Prostate gland (tissue), 2 donors: ENCODE results near the gene ATXN1. TPM values are rescaled to one million over a fixed set of nuclear protein-coding genes. Genes with fewer than 3 reads are reported as not detected.
A peak's percentile ranks its signal among the peaks of the same experiment; 100 is the strongest.

Source experiments
- DNase-seq: peaks from one replicate; pipeline ENCODE4 v3.0.0-alpha.2; 2019; ENCODE audit warnings: low spot score
- H3K27ac ChIP-seq, 2 donors: fragments of 200-600 bp; sonication (generic); 2 replicates each; pipeline ENCODE4 v1.5.1; 2017 to 2019
- H3K27me3 ChIP-seq: fragments of 200-600 bp; sonication (generic); replicated peaks from 2 replicates; pipeline ENCODE4 v1.5.1; 2019; ENCODE audit not compliant: insufficient read depth
- H3K36me3 ChIP-seq, 2 donors: fragments of 200-600 bp; sonication (generic); 1 replicate in 1 of 2; 2 replicates in 1 of 2; pipeline versions ENCODE4 v1.5.1 to v1.8.1; 2017 to 2019
- H3K4me1 ChIP-seq: fragments of 200-600 bp; sonication (generic); replicated peaks from 2 replicates; pipeline ENCODE4 v1.5.1; 2019
- H3K4me3 ChIP-seq, 2 donors: fragments of 200-600 bp; sonication (generic); 2 replicates each; pipeline ENCODE4 v1.5.1; 2017 to 2019
- H3K9me3 ChIP-seq: fragments of 200-600 bp; sonication (generic); 2 replicates; pipeline ENCODE4 v1.5.1; 2017
- POLR2A ChIP-seq: fragments of 450-650 bp; IDR thresholded peaks from one replicate; pipeline ENCODE4 v1.6.1; 2016; ENCODE audit warnings: antibody characterized with exemption, mild to moderate bottlenecking
- POLR2AphosphoS5 ChIP-seq: sonication (generic); formaldehyde crosslinking; IDR thresholded peaks from one replicate; pipeline ENCODE4 v1.6.1; 2017; ENCODE audit warnings: antibody characterized with exemption
- WGBS: methylation state at CpG from one replicate; pipeline ENCODE4 v1.1.5; 2018; 5-methylcytosine and 5-hydroxymethylcytosine counted together
- intact Hi-C: fragments of 100-400 bp; cut with DNase I; formaldehyde crosslinking; loops from one replicate; pipeline ENCODE4 v1.14.2; 2022
- total RNA-seq, 2 donors: library from RNA; depleted of rRNA; stranded (reverse); fragments of >200 nt; gene quantifications; one replicate each; pipeline ENCODE4 v1.1.0, GENCODE V29; 2016
- TF ChIP-seq, protein P1 (sequence below), 4 experiments: fragments of 200-600 bp in 2 of 4; fragments of 450-650 bp in 2 of 4; sonication (generic) in 2 of 4; IDR thresholded peaks; 1 replicate in 3 of 4; 2 replicates in 1 of 4; pipeline ENCODE4 v1.5.1; 2016 to 2019; ENCODE audit warnings: antibody characterized with exemption in 4 of 4, mild to moderate bottlenecking in 2 of 4, moderate library complexity in 2 of 4

ATXN1 gene
- total RNA-seq, 2 donors from 2014 or later: 28.5 to 89.0 TPM

DNA sequence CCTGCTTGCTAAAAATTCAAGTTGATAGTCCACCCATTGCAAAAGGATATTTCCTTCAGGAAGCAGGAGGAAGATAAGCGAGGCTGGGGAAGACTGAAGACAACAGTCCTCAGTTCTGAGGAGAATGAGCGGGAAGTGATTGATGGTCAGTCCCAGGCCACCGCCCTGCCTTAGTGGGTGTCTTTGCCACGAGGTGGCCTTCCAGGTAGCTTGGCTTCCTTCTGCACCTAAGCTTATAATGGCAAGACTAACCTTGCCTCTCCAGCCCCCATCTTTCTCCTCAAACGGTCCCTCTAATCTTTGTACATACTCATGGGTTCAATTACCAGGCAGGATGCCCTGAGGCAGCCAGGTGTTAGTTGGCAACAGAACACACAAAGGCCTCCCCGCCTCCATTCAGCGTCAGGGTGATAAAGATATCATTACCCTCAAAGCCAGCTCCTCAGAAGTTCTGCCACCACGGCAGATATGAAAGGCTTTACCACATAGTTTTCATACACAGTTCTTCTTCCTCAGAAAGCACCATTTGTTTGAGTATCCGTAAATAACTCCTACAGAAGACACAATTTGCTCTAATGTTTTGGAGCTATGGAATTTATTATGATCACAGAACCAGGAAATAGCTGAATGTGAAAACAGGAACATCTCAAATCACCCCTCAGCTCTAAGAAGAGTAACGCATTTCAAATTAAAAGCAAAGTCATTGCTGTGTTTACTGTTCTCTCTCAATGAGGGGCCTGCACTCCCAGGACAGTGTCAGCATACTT lies 249.4 kb downstream of the ATXN1 start:
- intact Hi-C loops: loop anchor here (2.0 to 10.0 kb wide), 3 partner anchors 251 to 573 kb away; no protein-coding TSS in a partner anchor
- TF ChIP-seq POLR2A (no peak), POLR2AphosphoS5 (no peak)
- TF ChIP-seq, protein P1, sequence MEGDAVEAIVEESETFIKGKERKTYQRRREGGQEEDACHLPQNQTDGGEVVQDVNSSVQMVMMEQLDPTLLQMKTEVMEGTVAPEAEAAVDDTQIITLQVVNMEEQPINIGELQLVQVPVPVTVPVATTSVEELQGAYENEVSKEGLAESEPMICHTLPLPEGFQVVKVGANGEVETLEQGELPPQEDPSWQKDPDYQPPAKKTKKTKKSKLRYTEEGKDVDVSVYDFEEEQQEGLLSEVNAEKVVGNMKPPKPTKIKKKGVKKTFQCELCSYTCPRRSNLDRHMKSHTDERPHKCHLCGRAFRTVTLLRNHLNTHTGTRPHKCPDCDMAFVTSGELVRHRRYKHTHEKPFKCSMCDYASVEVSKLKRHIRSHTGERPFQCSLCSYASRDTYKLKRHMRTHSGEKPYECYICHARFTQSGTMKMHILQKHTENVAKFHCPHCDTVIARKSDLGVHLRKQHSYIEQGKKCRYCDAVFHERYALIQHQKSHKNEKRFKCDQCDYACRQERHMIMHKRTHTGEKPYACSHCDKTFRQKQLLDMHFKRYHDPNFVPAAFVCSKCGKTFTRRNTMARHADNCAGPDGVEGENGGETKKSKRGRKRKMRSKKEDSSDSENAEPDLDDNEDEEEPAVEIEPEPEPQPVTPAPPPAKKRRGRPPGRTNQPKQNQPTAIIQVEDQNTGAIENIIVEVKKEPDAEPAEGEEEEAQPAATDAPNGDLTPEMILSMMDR (IDR thresholded peaks at IDR 0.05): no peak
- peak overlapping the region in 1 of 2 donors; percentile 36 for H3K27ac ChIP-seq
- DNase-seq: no peak
- no peaks in the 10 kb centered on the region for H3K9me3 ChIP-seq
- WGBS: 41% methylated on average over 10 of the region's 10 CpGs
- H3K27me3 ChIP-seq: no peaks in the 10 kb centered on the region
- no peaks in the 10 kb centered on the region for H3K36me3 ChIP-seq
- peaks cover 8% of the 10 kb centered on the region for H3K4me1 ChIP-seq
- no peak overlapping the region for H3K4me3 ChIP-seq

DNA sequence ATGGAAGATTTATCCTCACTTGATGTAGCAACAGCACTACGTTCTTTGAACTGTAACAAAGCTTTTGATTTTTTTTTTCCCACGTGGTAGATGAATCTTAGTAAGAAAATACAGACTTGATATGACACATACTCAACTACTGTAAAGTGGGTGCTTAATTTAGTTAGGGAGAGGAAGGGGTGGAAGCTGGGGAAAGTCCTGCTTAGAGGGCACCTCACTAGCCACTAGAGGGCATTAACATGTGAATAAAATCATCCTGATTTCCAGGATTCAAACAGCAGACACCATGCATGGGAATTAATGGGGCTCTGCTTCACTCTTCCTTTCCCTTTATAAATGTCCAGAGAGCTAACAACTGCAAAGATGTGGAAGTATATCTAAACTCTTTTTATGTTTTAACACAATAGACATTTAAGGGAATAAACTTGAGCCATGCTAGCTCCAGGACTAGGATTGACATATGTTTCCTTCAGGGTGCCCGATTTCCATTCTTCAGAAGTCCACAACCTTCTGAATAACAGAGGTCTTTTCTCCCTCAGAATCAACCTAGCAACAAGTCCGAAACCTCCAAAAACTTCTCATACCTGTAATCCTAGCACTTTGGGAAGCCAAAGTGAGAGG lies 250.1 kb downstream of the ATXN1 start:
- intact Hi-C loops: loop anchor here (2.0 to 10.0 kb wide), 3 partner anchors 252 to 574 kb away; no protein-coding TSS in a partner anchor
- 47% methylated on average over 4 of the region's 4 CpGs for WGBS
- no peak for DNase-seq
- peaks cover 8% of the 10 kb centered on the region for H3K4me1 ChIP-seq
- TF ChIP-seq POLR2A: no peak
- TF ChIP-seq, protein P1 (IDR thresholded peaks at IDR 0.05): peak in 3 of 4 experiments; percentile 47 to 57 (median 54)
- no peak for TF ChIP-seq POLR2AphosphoS5
- H3K27ac ChIP-seq: no peak overlapping the region
- no peak overlapping the region for H3K4me3 ChIP-seq
- no peaks in the 10 kb centered on the region for H3K36me3 ChIP-seq
- H3K27me3 ChIP-seq: no peaks in the 10 kb centered on the region
- no peaks in the 10 kb centered on the region for H3K9me3 ChIP-seq

DNA sequence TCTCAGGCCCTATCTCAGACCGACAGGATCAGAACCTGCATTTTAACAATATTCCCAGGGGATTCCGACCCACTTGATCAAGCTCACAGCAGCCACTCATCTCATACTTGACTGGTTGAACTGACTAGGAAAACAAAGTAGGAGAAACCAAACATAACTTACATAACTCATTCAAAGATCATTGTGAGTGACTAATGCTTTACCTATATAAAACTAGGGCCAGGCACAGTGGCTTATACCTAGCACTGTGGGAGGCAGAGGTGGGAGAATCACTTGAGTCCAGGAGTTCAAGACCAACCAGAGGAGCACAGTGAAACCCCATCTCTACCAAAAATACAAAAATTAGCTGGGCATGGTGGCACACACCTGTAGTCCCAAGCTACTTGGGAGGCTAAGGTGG lies 251.0 kb downstream of the ATXN1 start:
- H3K4me3 ChIP-seq: no peak overlapping the region
- intact Hi-C loops: loop anchor here (2.0 to 10.0 kb wide), 3 partner anchors 253 to 575 kb away; no protein-coding TSS in a partner anchor
- peaks cover 8% of the 10 kb centered on the region for H3K4me1 ChIP-seq
- WGBS: 88% methylated on average over 2 of the region's 2 CpGs
- H3K27me3 ChIP-seq: no peaks in the 10 kb centered on the region
- TF ChIP-seq POLR2A: no peak
- TF ChIP-seq, protein P1 (IDR thresholded peaks at IDR 0.05): no peak
- no peak for TF ChIP-seq POLR2AphosphoS5
- no peaks in the 10 kb centered on the region for H3K36me3 ChIP-seq
- H3K9me3 ChIP-seq: no peaks in the 10 kb centered on the region
- no peak overlapping the region for H3K27ac ChIP-seq
- no peak for DNase-seq

DNA sequence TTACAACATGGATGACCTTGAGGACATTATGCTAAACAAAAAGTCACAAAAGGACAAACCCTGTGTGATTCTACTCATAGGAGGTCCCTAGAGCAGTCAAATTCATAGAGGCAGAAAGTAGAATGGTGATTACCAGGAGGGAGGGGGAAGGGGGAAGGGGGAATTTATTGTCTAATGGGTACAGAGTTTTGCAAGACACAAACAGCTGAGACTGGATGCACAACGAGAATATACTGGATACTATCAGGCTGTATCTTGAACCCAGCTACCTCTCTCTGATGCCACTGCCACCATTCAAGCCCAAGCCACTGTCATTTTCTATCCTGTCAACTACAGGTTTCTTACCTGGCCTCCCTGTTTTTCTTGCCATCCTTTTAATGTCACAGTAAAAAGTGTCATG lies 252.3 kb downstream of the ATXN1 start:
- intact Hi-C loops: loop anchor here (10.0 kb wide), 1 partner anchor 174 kb away; no protein-coding TSS in a partner anchor
- peaks cover 8% of the 10 kb centered on the region for H3K4me1 ChIP-seq
- DNase-seq: no peak
- no peak overlapping the region for H3K4me3 ChIP-seq
- WGBS: 67% methylated on average over 1 of the region's 1 CpG
- H3K27me3 ChIP-seq: no peaks in the 10 kb centered on the region
- no peaks in the 10 kb centered on the region for H3K9me3 ChIP-seq
- TF ChIP-seq POLR2AphosphoS5: no peak
- TF ChIP-seq, protein P1 (IDR thresholded peaks at IDR 0.05): no peak
- no peak for TF ChIP-seq POLR2A
- H3K36me3 ChIP-seq: no peaks in the 10 kb centered on the region
- H3K27ac ChIP-seq: no peak overlapping the region
